GM19463 (cell line): ENCODE data around the gene SLC39A7.

Experiments used
- ATAC-seq: cut with Tn5 transposase; IDR thresholded peaks from one replicate; pipeline ENCODE4 v1.9.1; 2021; ENCODE audit warnings: mild to moderate bottlenecking, moderate library complexity; ENCODE audit not compliant: unreplicated experiment

SLC39A7 gene

GRCh38 chr6:33189625-33190448 is 10.8 kb upstream of the SLC39A7 start:
- ATAC-seq = no peak

GRCh38 chr6:33190504-33191107 is 10.1 kb upstream of the SLC39A7 start:
- ATAC-seq = no peak

GRCh38 chr6:33191383-33192104 is 9.1 kb upstream of the SLC39A7 start:
- no peak for ATAC-seq

- ATAC-seq = no peak
These were observed 8.5 kb upstream of the SLC39A7 start, which contains the start of gene COL11A2 for GRCh38 chr6:33192105-33192646. Gene COL11A2, minus strand, starts transcription at chr6:33192467. Its CDS starts 227 bp downstream, at chr6:33192240.

- ATAC-seq = no peak
These were observed 7.7 kb upstream of the SLC39A7 start for GRCh38 chr6:33192671-33193602.

- no peak for ATAC-seq
These were observed 7.0 kb upstream of the SLC39A7 start for GRCh38 chr6:33193619-33194018.

- no peak for ATAC-seq
These were observed 6.2 kb upstream of the SLC39A7 start for GRCh38 chr6:33194431-33194979.

GRCh38 chr6:33195304-33196165 is 5.1 kb upstream of the SLC39A7 start:
- no peak for ATAC-seq

- ATAC-seq = no peak
These were observed 3.1 kb upstream of the SLC39A7 start for GRCh38 chr6:33197431-33198048.

- no peak for ATAC-seq
These were observed 2.4 kb upstream of the SLC39A7 start for GRCh38 chr6:33198159-33198852.

GRCh38 chr6:33198853-33199436 is 1.7 kb upstream of the SLC39A7 start:
- ATAC-seq = no peak

GRCh38 chr6:33199687-33200218 is 914 bp upstream of the SLC39A7 start:
- ATAC-seq = peak; percentile 31

- ATAC-seq = no peak
These were observed 479 bp downstream of the SLC39A7 start for GRCh38 chr6:33201147-33201545.

GRCh38 chr6:33201935-33202334 is 1.3 kb downstream of the SLC39A7 start:
- ATAC-seq = no peak

- ATAC-seq = no peak
These were observed 2.1 kb downstream of the SLC39A7 start for GRCh38 chr6:33202799-33203198.

GRCh38 chr6:33203443-33204164 is 2.9 kb downstream of the SLC39A7 start:
- no peak for ATAC-seq

- ATAC-seq = no peak
These were observed 3.4 kb downstream of the SLC39A7 start for GRCh38 chr6:33204165-33204414.
